HG02938 (cell line): ENCODE data around the gene PAFAH1B2.
"Not testable (repeated sequence)": the region's sequence is repeated elsewhere in the genome, so short reads cannot be mapped to it uniquely, and the experiment has no call there.

Experiments
- ATAC-seq: cut with Tn5 transposase; IDR thresholded peaks from one replicate; pipeline ENCODE4 v1.9.1; 2021; ENCODE audit warnings: mild to moderate bottlenecking, moderate library complexity; ENCODE audit not compliant: unreplicated experiment

Gene PAFAH1B2

DNA sequence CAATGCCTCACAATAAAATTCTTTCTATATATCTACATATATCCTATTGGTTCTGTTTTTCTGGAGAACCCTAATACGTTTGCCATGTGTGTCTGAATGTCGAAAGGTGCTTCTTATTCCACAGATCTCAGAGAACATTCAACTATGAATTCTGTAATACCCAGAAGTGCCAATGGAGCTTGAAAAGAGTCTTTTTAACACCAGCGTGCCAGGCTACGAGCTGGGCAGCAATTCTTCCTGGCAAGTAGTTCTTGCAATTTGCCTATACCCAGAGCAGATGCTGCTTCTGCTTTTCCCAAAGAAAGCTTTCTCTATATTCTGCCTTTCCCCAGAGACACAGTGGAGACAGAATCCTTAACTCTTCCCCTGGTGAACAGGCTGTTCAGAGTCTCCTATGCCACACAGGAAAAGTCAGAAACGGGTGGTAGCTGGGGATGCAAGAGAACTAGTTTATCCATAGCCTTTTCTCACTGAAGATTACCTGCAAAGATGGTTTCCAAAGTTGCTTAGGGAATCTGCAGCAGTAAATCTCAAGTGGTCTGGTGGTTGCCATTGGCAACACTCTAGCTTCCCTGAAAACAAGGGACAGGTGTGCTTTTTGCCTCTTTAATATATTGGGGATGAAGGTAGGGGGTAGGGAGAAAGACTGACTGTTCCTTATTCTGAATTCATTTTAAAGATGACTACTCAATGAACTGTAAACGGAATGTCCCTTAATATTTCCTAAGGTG lies 16.8 kb upstream of the PAFAH1B2 start:
- ATAC-seq, result no peak

DNA sequence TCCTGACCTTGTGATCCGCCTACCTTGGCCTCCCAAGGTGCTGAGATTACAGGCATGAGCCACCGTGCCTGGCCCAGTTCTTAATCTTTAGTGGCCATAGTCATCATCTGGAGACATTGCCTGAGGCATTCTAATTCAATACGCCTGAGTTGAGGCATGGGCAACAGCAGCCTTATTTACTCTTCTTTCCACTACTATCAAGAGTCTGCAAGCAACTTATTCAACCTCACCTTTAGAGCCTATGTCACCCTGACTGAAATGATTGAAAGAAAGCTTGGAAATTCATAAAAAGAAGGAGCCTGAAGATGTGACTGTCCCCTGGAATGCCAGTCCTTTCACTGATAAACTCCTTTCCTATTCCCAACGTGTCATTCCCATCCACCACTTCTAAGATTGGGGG lies 15.8 kb upstream of the PAFAH1B2 start:
- ATAC-seq, result no peak

DNA sequence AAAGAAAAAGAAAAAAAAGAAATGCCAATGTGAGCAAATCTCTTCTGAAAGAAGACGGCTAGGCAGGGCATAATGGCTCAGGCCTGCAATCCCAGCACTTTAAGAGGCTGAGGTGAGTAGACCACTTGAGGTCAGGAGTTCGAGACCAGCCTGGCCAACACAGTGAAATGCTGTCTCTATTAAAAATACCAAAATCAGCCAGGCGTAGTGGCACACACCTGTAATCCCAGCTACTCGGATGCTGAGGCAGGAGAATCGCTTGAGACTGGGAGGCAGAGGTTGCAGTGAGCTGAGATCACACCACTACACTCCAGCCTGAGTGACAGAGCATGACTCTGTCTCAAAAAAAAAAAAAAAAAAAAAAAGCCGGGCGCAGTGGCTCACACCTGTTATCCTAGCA lies 13.7 kb upstream of the PAFAH1B2 start:
- ATAC-seq, result not testable (repeated sequence)

DNA sequence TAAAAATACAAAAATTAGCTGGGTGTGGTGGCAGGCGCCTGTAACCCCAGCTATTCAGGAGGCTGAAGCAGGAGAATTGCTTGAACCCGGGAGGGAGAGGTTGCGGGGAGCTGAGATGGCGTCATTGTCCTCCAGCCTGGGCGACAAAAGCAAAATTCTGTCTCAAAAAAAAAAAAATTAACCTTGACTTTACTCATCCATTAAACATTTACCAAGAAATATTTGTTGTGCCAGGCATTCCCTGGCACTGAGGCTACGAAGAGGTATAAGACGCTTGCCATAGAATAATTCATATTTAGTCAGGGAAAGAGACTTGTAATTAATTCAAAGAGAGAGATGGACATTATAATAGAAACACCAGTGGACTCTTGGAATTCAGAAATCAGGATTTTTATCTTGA lies 13.2 kb upstream of the PAFAH1B2 start:
- no peak for ATAC-seq

DNA sequence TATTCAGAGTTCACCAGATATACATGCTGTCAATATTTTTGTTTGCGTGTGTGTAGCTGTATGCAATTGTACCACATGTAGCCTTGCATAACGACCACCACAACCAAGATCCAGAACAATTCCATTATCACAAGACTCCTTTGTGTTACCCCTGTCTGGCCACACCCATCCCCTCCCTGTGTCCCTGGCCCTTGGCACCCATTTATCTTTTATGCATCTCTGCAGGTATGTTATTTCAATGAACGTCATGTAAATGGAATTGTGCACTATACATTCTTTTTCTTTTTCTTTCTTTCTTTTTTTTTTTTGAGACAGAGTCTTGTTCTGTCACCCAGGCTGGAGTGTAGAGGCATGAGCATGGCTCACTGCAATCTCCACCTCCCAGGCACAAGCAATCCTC lies 9.7 kb upstream of the PAFAH1B2 start:
- no peak for ATAC-seq

DNA sequence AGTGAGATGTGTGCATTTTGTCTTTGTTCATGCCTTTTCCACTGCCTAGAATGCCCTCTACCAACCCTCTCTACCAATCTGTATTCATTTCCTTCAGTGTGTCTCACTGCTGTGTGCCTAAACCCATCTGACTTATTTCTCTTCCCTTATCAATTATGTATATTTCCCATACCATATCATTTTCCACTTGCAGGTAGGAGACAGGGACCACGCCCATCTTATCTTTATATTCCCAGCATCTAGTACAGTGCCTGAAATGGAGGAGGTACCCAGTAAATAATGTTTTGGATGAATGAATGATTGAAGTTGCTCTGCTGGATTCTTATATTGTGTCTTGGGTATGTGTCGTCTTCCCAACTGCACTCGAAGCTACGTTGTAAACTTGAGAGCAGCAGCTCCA lies 9.1 kb upstream of the PAFAH1B2 start:
- ATAC-seq, result not testable (repeated sequence)

DNA sequence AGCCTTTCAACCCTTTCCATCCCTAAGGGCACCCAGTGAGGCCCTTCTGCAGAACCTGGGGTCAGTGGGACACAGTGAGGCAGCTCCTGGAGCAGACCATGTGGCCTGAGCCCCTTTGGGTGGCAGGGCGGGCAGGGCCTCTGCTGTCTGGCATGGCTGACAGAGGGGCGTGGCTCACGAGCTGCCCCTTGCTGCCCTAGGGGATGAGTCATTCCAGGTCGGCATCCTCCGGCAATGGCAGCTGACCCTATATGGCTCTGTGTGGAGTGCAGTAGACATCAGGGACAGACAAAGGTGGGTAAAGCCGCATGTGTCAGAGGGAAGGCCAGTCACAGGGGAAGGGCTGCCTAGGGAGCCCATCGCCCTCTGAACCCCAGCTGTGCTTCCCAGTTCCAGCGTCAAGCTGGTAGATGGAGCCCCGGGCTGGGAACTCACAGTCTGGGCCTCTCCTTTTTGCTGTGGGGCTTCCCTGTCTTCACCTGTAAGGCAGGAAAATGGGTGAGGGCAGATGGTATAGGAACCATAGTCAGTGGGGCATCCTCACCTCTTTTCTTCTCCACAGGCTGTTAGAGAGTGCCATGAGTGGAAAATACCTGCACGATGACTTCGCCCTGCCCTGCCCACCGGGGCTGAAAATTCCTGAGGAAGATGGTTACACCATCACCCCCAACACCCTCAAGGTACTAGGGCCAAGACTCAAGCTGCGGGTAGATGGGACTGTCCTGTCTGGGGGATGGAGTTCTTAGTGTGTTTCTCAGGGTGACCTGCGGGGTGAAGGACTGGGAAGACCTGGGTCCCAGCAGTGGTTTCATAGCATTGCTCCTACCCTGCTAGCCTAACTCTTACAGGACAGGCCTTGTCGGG lies 6.6 kb upstream of the PAFAH1B2 start:
- not testable (repeated sequence) for ATAC-seq

DNA sequence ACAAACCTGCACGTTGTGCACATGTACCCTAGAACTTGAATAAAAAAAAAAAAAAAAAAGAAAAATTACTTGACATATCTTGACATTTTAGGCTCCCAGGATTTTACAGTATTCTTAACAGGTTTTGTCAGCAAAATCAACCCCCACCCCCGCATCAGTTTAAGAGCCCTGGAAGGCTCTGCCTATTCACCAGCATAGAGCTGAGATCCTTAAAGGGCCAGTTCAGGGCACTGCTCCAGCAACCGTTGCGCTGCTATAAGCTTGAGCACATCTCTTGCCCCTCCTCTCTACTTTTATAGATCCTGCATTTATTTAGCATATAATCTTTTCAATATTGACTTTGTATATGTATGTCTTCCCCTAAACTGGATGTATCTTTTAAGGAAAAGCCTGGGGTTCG lies 697 bp upstream of the PAFAH1B2 start:
- peak; percentile 28 for ATAC-seq

DNA sequence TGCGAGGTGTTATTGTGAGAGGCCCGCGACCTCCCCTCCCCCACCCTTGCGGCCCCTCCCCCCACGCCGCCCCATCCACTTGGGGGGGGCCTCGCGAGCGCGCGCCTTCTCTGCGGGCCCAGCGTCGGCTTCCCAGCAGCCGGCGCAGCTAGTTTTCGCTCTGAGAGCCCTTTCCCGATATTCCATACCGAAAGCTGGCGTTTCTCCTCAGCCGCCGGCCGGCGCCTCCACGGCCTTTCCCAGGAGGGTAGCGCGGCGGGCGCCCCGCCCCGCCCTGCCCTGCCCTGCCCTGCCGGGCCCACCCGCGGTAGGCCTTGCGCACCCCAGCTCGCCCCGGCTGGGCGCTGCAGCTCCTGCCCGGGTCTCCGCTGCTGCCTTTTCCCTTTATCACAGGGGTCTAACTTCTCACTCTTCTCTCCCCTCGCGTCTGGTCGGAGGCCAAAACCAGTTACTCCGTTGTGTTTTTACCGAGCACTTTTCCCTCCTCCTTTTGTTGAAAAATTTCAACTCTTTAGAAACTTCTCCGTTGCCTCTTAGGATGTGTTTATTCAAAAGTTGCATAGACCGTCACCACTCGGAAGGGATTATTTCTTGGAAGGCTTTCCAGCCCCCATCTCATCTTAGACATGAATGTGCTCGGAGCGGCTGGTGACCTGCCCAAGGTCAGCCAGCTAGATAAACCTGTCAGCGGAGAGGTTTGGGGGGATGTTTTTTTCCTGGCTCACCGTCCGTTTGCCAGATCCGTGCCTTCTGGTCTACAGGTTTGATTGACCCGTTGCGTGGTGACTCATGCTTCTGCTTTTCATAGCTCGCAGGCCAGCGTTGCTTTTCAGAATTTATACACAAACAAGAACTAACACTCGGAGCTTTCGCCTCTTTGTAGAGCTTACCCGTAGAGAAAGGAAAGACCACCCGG lies 648 bp downstream of the PAFAH1B2 start:
- peak; percentile 37 for ATAC-seq

DNA sequence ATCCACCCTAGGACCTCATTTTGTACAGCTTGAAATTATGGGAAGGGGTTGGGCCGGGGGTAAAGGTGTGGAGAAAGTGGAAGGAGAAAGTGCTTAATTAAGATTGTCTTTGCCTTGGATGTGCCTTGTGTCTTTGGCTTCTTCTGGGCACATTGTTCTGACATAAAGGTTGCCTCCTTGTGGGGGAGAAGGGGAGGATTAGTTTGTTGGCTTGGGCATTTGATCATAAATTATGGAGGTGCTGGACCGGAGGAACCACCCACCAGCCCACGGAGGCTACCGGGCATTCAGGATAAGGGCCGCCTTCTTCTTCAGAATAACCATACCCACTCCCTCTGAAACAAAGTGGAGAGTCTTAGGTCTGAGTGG lies 1.3 kb downstream of the PAFAH1B2 start:
- ATAC-seq, result no peak

DNA sequence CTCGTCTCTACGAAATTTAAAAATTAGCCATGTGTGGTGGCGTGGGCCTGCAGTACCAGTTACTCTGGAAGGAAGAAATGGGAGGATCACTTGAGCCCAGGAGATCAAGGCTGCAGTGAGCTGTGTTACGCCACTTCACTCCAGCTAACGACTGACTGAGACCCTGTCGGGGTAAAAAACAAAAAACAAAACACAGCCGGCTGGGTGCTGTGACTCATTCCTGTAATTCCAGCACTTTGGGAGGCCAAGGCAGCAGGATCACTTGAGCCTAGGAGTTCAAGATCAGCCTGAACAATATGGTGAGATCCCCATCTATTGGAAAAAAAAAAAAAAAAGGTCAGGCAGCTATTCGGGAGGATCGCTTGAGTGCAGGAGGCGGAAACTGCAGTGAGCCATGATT lies 2.4 kb downstream of the PAFAH1B2 start:
- no peak for ATAC-seq

DNA sequence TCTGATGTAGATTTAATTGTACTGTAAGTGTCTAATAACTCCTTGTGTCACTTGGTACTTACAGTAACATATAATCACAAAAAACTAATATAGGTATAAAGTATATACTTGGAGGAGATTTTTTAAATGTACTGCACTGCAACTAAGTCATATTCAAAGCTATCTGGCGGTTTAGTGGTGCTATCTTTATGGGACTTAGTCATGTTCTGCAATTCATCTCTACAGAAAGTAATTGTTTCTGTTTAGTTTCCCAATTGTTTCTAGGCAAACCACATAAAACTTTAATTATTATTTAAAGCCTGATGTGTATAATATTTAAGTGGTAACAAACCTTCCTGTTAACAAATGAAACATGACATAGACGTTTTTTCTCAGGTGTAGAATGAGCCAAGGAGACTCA lies 8.0 kb downstream of the PAFAH1B2 start:
- ATAC-seq, result no peak

DNA sequence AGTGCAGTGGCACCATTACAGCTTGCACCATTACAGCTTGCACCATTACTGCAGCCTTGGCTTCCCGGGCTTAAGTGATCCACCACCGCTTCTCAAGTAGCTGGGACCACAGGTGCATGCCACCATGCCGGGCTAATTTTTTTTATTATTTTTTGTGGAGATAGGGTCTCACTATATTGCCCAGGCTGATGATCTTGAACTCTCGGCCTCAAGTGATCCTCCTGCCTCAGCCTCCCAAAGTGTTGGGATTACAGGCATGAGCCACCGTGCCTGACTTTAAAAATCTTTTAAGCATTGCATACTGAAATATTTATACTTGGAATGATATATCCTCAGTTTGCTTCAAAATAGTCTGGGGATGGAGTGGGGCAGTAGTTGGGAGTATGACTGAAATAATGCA lies 10.4 kb downstream of the PAFAH1B2 start:
- ATAC-seq, result no peak

DNA sequence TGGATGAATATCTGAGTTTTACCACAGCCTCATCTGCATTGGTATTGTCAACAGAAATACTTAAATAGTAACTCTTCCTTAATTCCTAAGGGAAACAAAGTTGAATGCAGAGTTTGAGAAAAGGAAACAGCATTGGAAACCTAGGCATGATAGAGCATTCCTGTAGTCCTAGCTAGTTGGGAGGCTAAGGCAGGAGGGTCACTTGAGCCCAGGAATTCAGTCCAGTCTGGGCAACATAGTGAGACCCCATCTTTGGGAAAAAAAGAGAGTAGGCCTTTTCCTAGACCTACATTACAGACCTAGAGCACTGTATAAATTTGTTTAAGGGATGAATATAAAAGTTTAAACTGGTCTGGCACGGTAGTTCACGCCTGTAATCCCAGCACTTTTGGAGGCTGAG lies 13.4 kb downstream of the PAFAH1B2 start:
- ATAC-seq, result no peak

DNA sequence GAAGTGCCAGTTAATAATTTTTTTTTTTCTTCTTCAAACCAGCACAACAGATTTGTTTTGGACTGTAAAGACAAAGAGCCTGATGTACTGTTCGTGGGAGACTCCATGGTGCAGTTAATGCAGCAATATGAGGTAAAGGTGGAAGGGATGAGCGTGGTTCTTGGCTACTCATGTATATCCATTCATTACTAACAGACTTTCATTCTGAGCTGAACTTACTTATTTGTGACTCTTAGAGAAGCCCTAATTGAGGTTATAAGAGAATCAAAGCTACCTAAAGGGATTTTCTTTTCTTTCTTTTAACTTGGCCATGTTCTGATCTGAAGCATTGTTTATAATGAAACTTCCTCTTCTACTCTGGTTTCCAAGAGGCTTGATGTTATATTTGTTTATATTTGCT lies 15.8 kb downstream of the PAFAH1B2 start:
- ATAC-seq, result no peak

DNA sequence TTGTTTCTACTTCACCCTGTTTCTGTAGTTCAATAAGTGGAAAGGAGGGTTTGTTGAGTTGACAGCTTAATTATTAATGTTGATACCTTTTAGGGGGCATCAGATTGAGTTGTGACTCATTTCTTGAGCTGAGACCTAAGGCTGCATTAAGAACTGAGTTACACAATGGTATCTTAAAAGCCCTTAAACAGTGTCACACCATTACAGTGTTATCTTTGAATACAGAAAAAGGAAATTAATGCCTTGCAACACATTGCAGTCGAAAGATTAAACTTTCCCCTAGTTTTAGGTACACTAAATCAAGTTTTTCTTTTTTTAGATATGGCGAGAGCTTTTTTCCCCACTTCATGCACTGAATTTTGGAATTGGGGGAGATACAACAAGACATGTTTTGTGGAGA lies 16.7 kb downstream of the PAFAH1B2 start:
- no peak for ATAC-seq

DNA sequence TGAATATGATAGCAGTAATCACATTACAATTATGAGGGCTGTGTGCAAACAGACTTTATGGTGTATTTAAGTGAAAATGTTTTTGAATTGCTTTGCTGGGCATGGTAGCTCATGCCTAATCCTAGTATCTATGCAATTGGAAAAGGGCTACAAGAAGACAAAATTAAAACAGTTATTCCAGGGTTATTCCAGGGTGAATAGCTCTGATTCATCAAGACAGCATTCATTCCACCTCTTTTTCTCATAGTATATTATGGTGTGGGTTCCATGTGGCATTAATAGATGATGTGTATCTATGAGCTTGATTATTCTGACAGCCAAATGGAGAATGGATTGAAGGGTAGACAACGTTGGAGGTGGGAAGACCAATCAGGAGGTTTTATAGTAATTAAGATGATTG lies 22.4 kb downstream of the PAFAH1B2 start:
- no peak for ATAC-seq

DNA sequence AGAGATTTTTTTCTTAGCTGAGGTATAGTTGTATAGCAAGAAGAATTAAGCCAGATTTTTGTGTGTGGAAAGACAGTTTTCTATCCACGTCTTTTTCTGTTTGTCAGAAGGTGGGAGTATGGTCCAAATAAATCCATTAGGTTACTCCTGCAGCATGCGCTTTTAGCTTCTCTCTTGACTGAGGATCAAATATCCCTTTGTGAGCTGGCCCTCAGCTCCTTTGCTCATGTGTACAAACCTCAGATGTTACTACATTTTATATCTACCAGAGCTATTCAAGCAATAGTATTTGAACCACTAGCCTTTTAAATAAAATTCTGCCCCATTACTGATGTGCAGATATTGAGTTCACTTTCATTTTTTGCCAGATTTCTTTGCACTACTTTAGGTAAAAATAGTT lies 25.6 kb downstream of the PAFAH1B2 start:
- no peak for ATAC-seq

DNA sequence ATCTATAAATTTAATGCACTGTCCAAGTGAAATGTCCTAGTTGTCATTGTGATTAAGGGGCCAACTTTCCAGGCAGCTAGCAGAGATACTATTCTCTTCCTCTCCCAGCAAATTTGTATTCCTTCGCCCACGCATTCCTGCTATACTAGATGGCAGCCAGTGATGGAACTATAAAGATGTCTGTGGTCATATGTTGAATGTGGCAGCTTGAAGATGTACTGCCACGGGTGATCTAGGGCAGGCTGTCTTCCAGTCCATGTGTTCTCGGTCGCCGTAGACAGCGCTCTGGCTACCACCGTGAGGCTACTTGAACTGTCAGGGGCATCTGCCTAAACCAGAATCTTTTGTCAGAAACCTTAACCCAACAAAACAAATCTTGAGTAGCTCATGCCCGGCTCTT lies 26.1 kb downstream of the PAFAH1B2 start:
- ATAC-seq, result no peak

DNA sequence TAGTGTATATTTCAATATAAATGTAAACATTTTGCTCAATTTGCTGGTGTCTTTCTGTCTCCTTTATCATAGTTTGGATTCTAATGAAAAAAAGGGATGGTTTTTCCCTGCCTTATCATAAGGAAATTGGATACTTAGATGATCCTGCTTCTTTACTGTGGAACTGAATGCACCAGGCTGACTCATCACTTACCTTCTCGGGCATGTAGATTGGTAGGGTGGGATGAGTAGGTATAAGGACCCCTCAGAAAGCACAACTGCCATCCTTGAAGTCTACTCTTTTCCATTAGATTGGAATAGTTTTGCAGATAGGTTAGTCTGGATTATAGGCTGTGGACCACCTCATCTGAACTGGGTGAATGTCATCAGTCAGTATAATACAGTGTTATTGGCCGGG lies 26.9 kb downstream of the PAFAH1B2 start:
- no peak for ATAC-seq

DNA sequence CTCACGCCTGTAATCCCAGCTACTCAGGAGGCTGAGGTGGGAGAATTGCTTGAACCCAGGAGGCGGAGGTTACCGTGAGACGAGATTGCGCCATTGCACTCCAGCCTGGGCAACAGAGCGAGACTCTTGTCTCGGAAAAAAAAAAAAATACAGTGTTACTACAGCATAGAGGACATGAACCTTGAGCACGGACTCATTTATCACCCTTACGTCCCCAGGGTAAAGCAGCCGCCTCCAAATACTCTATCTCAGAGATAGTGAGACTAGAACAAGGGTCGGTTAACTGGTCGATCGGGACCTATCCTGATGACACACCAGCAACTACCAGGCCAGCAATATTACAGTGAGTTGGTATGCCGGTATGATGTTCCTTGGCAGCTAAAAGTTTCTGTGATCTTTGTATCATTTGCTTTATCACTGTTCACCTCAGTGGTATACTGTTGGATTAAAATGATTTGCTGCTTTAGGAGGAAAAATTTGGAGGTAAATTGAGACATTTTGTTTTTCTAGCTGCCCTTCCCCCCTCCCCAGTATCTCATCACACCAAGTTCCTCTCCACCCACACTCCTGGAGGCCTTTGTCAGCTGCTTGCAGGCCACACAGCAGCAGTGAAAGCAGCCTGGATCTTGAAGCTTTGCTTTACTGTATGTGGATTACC lies 27.4 kb downstream of the PAFAH1B2 start:
- no peak for ATAC-seq
